SK-N-SH (cell line): ENCODE measurements around the gene CDH18.

Source experiments
- EP300 ChIP-seq, 2 experiments: IDR thresholded peaks; 2 replicates each; pipeline versions ENCODE4 v1.4.0 to v1.6.1; 2012; ENCODE audit warnings: borderline replicate concordance in 1 of 2, low read depth in 1 of 2, low read length in 1 of 2
- GABPA ChIP-seq: IDR thresholded peaks from 2 replicates; pipeline ENCODE4 v1.4.0; 2012; ENCODE audit warnings: low read depth, mild to moderate bottlenecking
- POLR2AphosphoS5 ChIP-seq: IDR thresholded peaks from 2 replicates; pipeline ENCODE4 v1.6.1; 2012; ENCODE audit warnings: low read depth, low read length
- TF ChIP-seq, protein P1 (sequence below): fragments of 200-600 bp; sonication (generic); IDR thresholded peaks from 2 replicates; pipeline ENCODE4 v1.6.1; 2017; ENCODE audit warnings: antibody characterized with exemption, mild to moderate bottlenecking, moderate library complexity
- TF ChIP-seq, protein P2 (sequence below): IDR thresholded peaks from 2 replicates; pipeline ENCODE4 v1.6.1; 2012; ENCODE audit warnings: mild to moderate bottlenecking, low read depth, low read length, moderate library complexity
- TF ChIP-seq, protein P3 (sequence below): IDR thresholded peaks from 2 replicates; pipeline ENCODE4 v1.4.0; 2012; ENCODE audit warnings: low read depth, borderline replicate concordance
- TF ChIP-seq, protein P4 (sequence below): IDR thresholded peaks from 2 replicates; pipeline ENCODE4; 2012

DNA sequence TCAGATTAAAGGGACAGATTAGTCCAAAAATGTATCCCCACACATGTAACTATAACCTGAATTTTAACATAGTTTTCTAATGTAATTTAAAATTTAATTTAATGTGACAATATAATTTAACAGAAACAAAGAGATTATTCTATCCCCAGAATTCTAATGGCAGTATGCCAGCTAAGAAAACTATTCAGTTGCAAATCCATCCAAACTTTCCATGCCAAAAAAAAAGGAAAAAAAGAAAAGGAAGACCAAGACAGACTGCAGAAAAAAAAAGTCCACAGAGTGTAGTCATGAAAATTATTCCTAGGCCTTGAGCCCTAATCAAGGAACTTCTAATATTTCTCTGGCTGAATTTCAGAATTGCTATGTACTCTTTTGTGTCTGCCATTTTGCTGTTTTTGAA, 217.6 kb downstream of the CDH18 start:
- TF ChIP-seq GABPA = no peak
- TF ChIP-seq, protein P1, sequence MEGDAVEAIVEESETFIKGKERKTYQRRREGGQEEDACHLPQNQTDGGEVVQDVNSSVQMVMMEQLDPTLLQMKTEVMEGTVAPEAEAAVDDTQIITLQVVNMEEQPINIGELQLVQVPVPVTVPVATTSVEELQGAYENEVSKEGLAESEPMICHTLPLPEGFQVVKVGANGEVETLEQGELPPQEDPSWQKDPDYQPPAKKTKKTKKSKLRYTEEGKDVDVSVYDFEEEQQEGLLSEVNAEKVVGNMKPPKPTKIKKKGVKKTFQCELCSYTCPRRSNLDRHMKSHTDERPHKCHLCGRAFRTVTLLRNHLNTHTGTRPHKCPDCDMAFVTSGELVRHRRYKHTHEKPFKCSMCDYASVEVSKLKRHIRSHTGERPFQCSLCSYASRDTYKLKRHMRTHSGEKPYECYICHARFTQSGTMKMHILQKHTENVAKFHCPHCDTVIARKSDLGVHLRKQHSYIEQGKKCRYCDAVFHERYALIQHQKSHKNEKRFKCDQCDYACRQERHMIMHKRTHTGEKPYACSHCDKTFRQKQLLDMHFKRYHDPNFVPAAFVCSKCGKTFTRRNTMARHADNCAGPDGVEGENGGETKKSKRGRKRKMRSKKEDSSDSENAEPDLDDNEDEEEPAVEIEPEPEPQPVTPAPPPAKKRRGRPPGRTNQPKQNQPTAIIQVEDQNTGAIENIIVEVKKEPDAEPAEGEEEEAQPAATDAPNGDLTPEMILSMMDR = no peak
- TF ChIP-seq, protein P2, sequence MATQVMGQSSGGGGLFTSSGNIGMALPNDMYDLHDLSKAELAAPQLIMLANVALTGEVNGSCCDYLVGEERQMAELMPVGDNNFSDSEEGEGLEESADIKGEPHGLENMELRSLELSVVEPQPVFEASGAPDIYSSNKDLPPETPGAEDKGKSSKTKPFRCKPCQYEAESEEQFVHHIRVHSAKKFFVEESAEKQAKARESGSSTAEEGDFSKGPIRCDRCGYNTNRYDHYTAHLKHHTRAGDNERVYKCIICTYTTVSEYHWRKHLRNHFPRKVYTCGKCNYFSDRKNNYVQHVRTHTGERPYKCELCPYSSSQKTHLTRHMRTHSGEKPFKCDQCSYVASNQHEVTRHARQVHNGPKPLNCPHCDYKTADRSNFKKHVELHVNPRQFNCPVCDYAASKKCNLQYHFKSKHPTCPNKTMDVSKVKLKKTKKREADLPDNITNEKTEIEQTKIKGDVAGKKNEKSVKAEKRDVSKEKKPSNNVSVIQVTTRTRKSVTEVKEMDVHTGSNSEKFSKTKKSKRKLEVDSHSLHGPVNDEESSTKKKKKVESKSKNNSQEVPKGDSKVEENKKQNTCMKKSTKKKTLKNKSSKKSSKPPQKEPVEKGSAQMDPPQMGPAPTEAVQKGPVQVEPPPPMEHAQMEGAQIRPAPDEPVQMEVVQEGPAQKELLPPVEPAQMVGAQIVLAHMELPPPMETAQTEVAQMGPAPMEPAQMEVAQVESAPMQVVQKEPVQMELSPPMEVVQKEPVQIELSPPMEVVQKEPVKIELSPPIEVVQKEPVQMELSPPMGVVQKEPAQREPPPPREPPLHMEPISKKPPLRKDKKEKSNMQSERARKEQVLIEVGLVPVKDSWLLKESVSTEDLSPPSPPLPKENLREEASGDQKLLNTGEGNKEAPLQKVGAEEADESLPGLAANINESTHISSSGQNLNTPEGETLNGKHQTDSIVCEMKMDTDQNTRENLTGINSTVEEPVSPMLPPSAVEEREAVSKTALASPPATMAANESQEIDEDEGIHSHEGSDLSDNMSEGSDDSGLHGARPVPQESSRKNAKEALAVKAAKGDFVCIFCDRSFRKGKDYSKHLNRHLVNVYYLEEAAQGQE = no peak
- TF ChIP-seq POLR2AphosphoS5 = no peak
- TF ChIP-seq EP300 (IDR thresholded peaks at IDR 0.05; ENCODE audit: borderline replicate concordance in 1 of 2, low read depth in 1 of 2, low read length in 1 of 2) = no peak
- TF ChIP-seq, protein P3, sequence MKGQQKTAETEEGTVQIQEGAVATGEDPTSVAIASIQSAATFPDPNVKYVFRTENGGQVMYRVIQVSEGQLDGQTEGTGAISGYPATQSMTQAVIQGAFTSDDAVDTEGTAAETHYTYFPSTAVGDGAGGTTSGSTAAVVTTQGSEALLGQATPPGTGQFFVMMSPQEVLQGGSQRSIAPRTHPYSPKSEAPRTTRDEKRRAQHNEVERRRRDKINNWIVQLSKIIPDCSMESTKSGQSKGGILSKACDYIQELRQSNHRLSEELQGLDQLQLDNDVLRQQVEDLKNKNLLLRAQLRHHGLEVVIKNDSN = no peak
- TF ChIP-seq, protein P4, sequence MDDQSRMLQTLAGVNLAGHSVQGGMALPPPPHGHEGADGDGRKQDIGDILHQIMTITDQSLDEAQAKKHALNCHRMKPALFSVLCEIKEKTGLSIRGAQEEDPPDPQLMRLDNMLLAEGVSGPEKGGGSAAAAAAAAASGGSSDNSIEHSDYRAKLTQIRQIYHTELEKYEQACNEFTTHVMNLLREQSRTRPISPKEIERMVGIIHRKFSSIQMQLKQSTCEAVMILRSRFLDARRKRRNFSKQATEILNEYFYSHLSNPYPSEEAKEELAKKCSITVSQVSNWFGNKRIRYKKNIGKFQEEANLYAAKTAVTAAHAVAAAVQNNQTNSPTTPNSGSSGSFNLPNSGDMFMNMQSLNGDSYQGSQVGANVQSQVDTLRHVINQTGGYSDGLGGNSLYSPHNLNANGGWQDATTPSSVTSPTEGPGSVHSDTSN = no peak
